GM18867 (cell line): Measurements from ENCODE around the gene FKBP4.
A peak's percentile ranks its signal among the peaks of the same experiment; 100 is the strongest.

Experiments
- ATAC-seq: cut with Tn5 transposase; IDR thresholded peaks from one replicate; pipeline ENCODE4 v1.9.1; 2021; ENCODE audit warnings: mild to moderate bottlenecking, moderate library complexity; ENCODE audit not compliant: unreplicated experiment

Gene FKBP4

GRCh38 chr12:2776129-2776806, 18.5 kb upstream of the FKBP4 start:
- no peak for ATAC-seq

GRCh38 chr12:2779281-2779680, 15.5 kb upstream of the FKBP4 start:
- no peak for ATAC-seq

GRCh38 chr12:2783936-2784600, 10.7 kb upstream of the FKBP4 start:
- ATAC-seq = no peak

GRCh38 chr12:2785017-2785416, 9.8 kb upstream of the FKBP4 start:
- no peak for ATAC-seq

- no peak for ATAC-seq
Measured at GRCh38 chr12:2791089-2791488, 3.7 kb upstream of the FKBP4 start.

GRCh38 chr12:2792671-2793500, 1.9 kb upstream of the FKBP4 start:
- ATAC-seq = no peak

- no peak for ATAC-seq
Measured at GRCh38 chr12:2793561-2793960, 1.2 kb upstream of the FKBP4 start.

- peak; percentile 3 for ATAC-seq
Measured at GRCh38 chr12:2794191-2794735, 507 bp upstream of the FKBP4 start.

GRCh38 chr12:2795291-2796186, 769 bp downstream of the FKBP4 start:
- ATAC-seq = peak; percentile 70

- ATAC-seq = no peak
Measured at GRCh38 chr12:2796187-2796666, 1.5 kb downstream of the FKBP4 start.

GRCh38 chr12:2797721-2798418, 3.1 kb downstream of the FKBP4 start:
- no peak for ATAC-seq

GRCh38 chr12:2800046-2800570, 5.3 kb downstream of the FKBP4 start:
- ATAC-seq = no peak

- no peak for ATAC-seq
Measured at GRCh38 chr12:2801044-2801783, 6.4 kb downstream of the FKBP4 start.

GRCh38 chr12:2803635-2804392, 9.0 kb downstream of the FKBP4 start:
- ATAC-seq = no peak

GRCh38 chr12:2804393-2805142, 9.8 kb downstream of the FKBP4 start:
- ATAC-seq = no peak

- ATAC-seq = no peak
Measured at GRCh38 chr12:2805143-2805520, 10.4 kb downstream of the FKBP4 start.

- no peak for ATAC-seq
Measured at GRCh38 chr12:2806700-2807099, 11.9 kb downstream of the FKBP4 start.
